NOMO-1 treated with dmso at 0.1 percent for 144 hours (cell line): Measurements from ENCODE around the gene CTSW.
A peak's percentile ranks its signal among the peaks of the same experiment; 100 is the strongest.

Source experiments
- DNase-seq: peaks from one replicate; lab custom pipeline; 2025; ENCODE audit not compliant: unreplicated experiment; lab: John Stamatoyannopoulos, UW

CTSW gene

DNA sequence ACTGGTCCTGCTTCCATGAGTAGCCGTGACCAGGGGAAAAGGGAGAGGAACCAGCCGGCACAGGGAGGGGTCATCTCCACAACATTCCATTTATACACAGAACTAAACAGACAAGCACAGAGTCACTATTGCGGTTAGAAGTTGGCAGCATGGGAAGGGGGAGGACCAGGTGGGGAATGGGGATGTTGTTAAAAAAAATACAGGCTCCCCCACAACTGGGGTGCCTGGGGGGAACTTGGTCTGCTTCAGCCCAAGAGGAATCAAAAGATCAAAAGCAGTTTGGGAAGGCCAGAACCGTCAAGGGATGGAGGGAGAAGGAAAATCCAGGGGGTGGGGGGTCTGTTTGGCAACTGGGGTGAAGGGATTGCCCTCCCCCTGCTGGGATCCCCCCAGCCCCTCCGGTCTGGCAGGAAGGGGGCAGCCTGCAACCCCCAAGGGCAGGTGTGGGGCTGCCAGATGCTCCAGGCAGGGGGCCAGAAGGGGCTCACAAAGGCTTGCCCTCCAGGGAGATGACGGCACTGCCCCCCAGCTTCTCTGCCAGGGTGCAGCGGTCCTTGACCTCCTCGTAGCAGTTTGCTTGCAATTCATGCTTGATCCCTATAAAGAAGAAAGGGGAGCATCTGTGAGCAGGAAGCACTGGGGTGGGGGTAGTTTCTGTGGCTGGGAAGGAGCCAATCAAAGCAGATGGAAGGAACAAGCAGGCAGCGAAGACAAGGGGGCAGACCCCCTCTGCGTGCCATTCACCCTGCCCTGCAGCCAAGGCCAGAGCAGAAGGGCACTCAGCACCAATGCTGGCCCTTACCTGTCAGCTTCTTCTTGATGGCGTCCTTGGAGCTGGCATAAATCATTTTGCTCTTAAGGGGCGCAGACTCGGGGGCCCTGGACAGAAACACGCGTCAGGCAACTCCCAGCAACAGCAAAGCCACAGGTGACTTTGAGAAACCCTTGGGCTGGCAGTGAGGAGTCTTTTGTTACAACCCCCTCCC is 24.5 kb upstream of the CTSW start:
- no peak for DNase-seq

DNA sequence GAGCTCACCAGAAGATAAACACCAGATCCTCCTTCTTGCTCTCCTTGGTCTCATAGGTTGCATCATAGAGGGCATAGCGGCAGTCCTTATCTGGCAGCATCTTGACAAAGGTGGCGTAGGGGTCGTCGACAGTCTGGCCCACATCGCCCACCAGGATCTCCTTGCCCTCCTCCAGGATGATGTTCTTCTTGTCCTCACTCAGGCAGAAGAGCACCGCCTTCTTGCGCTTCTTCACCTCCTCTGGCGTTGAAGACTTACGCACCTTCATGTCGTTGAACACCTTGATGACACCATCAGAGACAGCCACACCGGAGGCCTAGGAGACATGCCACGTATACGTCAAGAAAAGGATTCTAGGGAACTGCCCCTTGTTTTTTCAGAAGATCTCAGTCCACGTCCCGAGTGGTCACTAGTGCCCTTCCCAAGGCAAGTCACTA is 23.7 kb upstream of the CTSW start:
- DNase-seq: no peak

DNA sequence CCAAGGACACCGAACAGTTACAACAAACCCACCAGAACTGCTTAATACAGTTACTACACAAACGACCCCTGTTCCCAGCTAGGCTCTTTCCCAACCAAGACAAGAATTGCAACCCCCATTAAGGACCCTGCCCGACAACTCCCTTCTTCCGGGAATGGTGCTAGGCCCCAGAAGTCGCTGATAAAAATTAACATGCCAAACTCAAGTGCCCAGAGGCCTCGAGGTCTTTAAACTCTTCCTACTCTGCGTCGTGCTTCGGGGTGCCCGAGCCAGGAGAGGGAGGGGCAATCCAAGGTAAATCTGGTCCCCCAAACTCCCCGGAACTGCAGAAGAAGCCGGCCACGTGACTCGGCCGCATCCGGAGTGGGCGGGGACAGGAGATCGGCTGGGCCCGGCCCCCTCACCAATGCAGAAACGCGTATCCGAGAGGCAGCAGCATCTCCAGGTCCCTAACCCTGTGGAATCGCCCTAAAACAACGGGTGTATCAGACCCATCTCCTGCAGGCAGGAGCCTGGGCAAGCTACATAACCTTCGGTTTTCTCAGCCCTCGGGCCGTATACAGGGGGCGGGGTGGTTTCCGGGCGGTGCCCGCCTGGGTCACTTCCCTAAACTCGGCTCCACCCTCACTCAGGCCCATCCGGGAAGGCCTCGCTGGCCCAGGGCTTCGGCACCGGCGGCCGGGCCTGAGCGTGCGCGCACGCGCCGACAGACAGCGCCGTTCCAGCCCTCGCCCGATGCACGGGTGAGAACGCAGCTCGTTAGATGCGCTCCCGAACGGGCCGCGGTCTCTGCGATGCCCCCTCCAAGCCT is 22.7 kb upstream of the CTSW start:
- DNase-seq: peak; percentile 80

DNA sequence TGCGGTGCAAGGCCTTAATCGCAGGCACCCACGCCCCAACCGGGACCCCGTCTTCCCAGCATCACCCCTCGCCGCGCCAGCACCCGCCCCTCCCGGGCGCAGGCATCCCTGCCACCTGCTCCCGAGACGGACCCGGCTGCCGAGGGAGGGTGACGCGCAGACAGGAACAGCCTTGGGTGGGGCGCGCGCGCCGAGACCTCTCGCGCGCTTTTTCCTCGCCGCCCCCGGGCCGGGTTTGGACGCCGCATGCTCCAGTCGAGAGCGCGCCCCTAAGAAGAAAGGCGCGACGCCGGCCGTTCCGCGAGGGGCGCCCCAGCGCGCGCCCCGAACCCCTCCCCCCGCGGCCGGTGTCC is 22.2 kb upstream of the CTSW start:
- DNase-seq: no peak

DNA sequence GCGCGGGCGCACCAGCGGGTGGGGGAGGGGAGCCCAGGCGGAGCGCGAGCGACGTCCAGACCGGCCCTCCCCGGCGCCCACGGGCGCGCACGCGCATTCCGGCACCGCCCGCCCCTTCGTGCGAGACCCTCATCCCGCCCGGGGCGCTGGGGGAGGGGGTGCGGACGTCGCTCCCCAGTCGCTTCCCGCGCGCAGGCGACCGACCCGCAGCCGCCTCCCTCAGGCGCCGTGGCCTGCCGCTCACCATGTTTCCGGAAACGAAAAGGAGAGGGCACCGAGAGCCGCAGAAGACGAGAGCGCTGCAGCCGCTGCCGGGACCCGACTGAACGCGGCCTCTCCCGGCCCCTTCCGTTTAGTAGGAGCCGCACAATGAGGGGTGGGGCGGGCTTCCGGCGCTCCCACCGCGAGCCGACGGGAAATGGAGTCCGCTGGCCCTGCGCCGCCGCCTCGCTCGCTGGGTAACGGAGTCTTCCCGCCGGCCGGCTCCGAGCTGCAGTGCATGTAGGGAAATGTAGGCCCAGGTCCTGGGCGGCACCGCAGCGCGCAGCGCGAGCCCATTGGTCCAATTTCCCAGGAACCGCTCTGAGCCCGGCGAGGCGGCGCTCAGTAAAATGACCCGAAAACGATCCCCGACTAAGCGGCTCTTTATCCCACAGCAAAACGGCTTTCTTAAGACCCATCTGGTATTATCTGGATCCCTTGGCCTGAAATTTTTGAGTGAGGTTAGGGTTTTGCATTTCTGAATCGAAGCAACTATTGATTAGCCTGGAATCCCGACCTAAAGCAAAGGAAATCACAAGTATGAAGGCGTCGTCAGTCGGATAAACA is 21.6 kb upstream of the CTSW start, which contains the start of gene CFL1:
CFL1 (minus strand) TSS at position 328 of the 828 bp plus-strand sequence; CDS start at position 247, 81 bp downstream.
- DNase-seq: peak; percentile 97

DNA sequence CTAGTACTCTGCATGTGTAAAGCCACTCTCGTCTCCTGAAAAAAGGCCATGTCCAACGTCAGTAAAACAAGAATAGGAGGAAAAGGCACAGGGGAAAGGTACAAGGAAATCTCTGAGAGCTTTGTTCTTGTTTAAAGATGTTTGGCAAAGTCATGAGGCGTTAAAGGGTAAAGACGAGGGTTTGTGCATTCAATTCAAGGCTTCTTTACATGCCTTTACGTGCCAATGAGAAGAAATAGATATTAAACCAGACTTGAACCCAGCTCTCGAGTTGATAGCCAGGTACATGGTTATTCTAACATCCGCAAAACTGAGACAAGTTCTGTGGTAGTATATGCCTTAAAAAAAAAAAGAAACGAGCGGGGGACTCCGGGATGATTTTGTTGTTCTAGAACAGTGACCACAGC is 21.0 kb upstream of the CTSW start:
- DNase-seq: no peak

DNA sequence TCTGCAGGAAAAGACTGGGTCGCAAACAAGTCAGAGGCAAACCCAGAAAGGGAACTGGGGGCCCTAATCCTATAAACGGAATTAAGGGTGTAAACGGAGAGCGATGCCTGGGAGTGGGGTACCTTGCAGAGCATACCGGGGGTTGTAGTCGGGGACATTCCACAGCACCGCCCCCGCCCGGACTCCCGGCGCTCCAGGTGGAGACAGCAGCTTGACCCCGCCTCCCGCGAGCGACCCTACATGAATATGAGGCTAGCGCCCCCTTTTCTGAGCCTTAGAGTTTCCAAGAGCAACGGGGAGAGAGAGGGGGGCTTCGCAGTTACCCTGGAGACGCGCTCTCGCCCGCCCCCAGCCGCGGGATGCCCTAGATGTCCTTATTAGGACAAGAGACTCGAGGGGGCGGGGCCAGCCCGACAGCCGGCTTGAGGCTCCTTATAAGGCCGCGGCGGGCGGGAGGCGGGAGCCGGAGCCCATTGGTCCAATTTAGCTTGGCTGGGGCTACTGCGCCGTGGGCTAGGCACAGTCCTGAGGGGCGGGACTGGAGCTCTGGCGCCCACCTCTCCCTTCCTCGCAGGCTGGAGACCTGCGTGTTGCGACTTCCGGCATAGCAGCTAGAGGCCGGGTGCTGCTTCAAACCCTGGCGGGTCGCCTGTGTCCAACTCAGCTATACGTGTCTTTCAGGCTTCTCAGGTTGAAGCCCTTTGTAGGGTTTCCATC is 20.4 kb upstream of the CTSW start:
- peak; percentile 99 for DNase-seq

DNA sequence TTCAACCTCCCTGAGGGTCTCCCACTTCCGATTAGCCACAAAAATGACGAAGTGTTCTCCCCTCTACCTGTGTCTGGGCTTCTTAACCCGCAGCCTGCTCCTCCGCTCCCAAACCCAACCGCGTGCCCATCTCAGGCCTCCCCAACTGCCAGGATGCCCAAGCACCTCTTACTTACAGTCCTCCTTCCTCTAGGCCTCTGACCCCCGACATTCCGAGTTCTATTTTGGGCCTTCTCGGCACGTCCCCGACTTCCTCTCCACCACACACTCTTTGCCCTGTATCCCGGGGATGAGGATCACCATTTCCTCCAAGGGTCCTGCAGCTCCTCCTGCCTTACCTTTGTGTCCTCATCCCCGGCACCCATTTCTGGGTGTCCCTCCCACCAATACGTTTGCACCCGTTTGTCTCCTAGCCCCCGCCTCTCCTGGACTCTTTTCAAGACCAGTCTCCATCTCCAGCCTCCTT is 19.8 kb upstream of the CTSW start:
- DNase-seq: peak; percentile 64

DNA sequence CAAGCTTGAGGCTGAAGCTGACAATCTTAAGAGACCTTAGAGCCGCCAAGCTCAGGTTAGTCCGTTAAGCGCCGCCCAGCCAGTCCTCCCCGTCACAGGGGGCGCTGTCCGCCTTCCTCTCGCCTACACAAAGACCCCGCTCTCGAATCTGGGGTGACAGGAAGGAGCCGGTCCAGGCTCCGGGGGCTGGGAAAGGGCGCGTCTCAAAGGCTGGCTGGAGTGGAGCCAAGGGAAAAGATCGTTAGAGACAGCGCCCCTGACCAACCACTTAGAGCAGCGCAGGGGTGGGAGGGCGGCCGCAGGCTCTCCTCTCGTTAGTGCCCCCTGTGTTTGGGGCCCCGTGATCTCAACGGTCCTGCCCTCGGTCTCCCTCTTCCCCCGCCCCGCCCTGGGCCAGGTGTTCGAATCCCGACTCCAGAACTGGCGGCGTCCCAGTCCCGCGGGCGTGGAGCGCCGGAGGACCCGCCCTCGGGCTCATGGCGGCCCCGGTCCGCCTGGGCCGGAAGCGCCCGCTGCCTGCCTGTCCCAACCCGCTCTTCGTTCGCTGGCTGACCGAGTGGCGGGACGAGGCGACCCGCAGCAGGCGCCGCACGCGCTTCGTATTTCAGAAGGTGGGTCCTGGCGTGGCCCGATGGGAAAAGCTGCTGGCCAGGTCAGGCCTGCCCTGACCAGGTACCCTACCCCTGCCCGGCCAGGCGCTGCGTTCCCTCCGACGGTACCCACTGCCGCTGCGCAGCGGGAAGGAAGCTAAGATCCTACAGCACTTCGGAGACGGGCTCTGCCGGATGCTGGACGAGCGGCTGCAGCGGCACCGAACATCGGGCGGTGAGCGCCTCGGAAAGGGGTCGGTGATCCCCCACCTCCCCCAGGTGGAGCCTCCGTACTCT is 19.1 kb upstream of the CTSW start, which contains the start of gene MUS81:
MUS81 (plus strand) TSS at position 156 of the 887 bp plus-strand sequence; CDS start at position 477, 321 bp downstream.
- DNase-seq: peak; percentile 98

DNA sequence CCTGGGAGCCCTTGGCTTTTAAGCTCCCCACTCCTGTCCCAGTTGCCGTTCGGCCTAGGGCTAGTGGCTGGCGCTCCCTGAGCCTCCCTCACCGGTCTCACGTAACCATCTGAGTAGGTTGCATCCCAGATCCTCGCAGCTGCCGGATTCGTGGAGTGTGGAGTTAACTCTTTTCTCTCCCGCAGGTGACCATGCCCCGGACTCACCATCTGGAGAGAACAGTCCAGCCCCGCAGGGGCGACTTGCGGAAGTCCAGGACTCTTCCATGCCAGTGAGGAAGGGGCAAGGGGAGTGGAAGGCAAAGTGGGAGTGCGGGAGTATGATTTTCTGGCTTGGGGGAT is 18.5 kb upstream of the CTSW start:
- no peak for DNase-seq

DNA sequence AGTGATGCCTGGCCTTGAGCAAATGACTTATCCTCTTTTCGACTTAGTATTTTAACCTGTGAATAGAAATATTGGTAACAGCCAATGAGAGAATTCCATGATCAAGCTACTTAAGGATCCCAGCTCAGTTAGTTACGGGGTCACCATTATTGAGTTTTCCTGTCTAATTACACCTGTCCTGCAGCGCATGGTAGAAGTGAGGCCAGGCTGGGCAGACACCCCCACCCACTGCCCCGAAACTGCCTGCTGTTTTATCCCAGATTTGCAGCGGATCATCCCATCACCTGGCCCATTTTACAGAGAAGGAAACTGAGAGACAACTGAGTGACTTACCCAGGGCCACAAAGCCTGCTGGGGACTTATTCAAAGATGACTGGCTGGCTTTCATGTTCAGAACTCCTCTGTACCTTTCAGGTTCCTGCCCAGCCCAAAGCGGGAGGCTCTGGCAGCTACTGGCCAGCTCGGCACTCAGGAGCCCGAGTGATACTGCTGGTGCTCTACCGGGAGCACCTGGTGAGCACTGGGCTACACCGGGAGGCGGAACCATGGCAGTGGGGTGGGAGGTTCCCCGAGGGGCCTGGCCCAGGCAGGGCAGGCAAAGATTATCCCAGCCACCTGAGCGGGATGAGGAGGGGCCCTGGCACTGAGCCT is 18.0 kb upstream of the CTSW start:
- no peak for DNase-seq

DNA sequence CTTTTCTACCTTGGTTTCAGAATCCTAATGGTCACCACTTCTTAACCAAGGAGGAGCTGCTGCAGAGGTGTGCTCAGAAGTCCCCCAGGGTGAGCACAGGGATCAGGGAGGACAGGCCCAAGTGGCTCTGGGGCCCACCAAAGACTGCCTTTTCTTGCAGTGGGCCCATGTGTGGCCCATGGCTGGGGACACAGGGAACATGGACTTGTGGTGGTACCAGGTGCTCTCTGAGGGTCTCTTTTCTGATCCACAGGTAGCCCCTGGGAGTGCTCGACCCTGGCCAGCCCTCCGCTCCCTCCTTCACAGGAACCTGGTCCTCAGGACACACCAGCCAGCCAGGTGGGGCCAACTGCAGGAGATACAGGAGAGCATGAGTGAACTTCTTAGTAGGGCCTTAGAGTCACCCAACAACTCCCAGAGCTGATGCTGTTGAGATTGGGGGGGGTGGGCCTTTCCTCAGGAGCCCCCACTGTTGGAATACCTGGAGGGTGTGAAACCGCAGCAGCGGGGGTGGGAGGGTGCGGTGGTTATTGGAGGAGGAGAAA is 17.4 kb upstream of the CTSW start:
- DNase-seq: no peak

DNA sequence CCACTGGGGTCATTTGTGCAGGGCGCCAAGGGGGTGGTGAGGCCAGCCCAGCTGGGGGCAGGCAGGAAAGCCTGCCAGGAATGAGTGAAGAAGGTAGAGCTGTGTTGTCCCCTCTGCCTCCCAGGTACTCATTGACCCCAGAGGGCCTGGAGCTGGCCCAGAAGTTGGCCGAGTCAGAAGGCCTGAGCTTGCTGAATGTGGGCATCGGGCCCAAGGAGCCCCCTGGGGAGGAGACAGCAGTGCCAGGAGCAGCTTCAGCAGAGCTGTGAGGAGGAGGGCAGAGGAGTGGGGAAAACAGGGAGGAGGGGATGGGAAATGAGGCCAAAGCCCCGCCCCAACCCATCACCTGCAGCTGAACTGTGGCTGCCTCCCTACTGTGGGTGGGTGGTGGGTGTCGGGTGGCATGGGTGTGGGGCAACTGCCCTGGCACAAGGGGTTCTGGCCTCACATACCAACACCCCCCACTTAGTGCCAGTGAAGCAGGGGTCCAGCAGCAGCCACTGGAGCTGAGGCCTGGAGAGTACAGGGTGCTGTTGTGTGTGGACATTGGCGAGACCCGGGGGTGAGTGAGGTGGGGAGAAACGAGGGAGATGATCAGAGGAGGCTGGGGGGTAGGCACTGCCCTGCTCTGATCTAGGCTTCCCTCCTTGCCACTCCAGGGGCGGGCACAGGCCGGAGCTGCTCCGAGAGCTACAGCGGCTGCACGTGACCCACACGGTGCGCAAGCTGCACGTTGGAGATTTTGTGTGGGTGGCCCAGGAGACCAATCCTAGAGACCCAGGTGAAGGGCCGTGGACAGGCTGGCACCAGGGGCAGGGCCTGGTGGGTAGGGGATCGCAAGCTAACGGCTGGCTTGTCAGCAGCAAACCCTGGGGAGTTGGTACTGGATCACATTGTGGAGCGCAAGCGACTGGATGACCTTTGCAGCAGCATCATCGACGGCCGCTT is 16.4 kb upstream of the CTSW start:
- DNase-seq: no peak

DNA sequence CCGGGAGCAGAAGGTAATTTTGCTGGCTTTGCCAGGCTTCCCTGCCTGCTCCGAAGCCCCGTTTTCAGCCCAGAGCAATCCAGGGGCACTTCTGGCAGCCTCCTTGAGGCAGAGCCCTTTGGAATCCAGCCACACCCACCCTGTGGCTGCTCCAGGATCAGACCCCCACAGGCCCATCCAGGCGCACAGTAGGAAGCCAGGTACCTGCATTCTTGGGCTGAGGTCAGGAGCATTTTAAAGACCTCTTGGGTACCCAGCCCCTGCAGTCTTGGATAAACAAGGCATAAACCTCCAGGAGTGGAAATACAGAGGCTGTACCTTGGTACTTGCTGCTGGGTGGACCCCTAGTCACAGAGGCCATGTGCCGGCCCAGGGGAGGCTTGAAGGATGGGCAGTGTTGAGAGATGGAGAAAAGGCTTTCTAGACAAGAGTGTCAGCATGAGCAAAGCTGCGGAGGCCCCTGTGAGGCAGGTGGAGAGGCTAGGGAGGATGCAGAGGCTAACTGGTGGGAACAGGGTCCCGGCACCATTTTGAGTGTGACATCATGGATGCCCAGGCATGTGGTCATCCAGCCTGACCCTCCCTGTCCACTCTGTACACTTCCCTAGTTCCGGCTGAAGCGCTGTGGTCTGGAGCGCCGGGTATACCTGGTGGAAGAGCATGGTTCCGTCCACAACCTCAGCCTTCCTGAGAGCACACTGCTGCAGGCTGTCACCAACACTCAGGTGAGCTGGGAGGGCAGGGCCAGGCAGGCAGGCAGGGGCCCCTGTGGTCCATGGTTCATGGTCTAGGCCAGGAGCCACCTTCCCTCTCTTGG is 15.5 kb upstream of the CTSW start:
- no peak for DNase-seq

DNA sequence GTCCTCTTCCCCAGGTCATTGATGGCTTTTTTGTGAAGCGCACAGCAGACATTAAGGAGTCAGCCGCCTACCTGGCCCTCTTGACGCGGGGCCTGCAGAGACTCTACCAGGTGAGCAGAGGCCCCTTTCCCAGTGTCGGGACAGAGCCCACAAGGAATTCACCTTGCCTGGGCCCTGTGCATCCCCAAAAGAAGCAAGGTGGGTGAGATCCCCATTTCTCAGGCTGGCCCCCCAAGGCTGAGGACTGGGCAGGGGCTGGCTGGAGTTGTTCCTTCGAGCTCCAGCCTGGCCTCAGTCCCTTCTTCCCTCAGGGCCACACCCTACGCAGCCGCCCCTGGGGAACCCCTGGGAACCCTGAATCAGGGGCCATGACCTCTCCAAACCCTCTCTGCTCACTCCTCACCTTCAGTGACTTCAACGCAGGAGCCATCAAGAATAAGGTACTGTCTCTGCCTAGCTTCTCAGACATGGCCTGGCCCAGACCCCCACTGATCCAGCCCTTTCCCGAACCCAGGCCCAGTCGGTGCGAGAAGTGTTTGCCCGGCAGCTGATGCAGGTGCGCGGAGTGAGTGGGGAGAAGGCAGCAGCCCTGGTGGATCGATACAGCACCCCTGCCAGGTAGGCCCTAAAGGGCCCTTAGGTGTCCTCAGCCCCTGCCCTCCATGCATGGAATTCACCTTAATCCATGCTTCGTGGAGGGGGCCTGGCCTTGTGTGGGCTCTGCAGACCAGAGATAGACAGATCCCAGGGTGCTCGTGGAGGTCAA is 14.7 kb upstream of the CTSW start:
- DNase-seq: no peak
